Stimulated activated CD8-positive, alpha-beta memory T cell treated with anti-CD3 and anti-CD28 coated beads, Interleukin-4, amount 100 ng/mL, for 4 hours (primary cell): ENCODE results near the gene CYP21A2.
"Not testable (repeated sequence)": the region's sequence is repeated elsewhere in the genome, so short reads cannot be mapped to it uniquely, and the experiment has no call there.

Experiments used
- DNase-seq, 2 donors: peaks; one replicate each; pipeline ENCODE4 v3.0.0-alpha.2; 2020; ENCODE audit warnings: low read depth in 2 of 2, low spot score in 1 of 2

CYP21A2 gene

GRCh38 chr6:32052626-32053025 lies 14.4 kb downstream of the CYP21A2 start:
- DNase-seq = not testable (repeated sequence)

- DNase-seq = not testable (repeated sequence)
These were observed 15.1 kb downstream of the CYP21A2 start for GRCh38 chr6:32053314-32053713.

DNA sequence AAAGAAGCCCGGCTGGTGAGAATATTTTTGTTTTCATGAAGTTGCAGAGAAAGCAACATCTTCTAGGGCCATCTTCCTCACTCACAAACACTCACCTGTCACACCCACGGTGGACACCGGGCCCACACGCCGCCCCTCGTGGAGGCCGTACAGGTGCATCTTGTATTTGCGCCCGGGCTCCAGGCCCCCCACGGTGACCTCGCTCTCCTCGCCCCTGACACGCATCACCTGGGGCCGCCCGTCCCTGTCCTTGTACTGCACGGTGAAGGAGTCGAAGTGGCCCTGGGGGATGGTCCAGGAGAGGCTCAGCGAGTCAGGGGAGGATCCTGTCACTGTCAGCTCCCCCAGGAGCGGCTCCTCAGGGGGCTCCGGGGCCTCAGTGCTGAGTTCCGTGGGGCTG lies 17.5 kb downstream of the CYP21A2 start:
- not testable (repeated sequence) for DNase-seq

GRCh38 chr6:32056254-32056653 lies 18.0 kb downstream of the CYP21A2 start:
- no peak for DNase-seq

DNA sequence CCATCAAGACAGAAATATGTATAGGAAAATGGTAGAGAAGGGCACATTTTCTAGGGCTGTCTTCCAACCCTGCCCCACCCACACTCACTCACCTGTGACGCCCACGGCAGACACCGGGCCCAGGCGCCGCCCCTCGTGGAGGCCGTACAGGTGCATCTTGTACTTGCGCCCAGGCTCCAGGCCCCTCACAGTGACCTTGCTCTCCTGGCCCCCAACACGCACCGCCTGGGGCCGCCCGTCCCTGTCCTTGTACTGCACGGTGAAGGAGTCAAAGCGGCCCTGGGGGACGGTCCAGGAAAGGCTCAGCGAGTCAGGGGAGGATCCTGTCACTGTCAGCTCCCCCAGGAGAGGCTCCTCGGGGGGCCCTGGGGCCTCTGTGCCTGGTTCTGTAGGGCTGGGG lies 19.8 kb downstream of the CYP21A2 start:
- no peak for DNase-seq

DNA sequence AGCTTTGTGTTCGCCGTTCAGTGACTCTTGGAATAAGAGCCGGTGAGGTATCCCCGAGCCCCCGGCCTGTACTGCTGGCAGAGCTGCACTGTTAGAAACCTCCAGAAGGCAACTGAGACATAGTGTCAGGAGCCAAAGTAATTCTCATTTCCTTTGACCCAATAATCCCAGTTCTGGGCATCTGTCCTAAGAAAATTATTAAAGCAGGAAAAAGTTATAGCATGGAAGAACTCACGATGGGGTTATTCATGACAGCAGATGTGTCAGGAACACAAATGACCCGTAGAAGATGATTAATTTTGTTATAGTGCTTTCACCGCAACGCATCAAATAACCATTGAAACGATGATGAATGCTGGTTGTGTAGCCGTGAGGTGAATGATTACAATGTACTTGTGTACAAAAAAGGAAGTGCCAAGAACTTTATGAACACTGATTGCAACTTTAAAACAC lies 20.3 kb downstream of the CYP21A2 start:
- no peak for DNase-seq

DNA sequence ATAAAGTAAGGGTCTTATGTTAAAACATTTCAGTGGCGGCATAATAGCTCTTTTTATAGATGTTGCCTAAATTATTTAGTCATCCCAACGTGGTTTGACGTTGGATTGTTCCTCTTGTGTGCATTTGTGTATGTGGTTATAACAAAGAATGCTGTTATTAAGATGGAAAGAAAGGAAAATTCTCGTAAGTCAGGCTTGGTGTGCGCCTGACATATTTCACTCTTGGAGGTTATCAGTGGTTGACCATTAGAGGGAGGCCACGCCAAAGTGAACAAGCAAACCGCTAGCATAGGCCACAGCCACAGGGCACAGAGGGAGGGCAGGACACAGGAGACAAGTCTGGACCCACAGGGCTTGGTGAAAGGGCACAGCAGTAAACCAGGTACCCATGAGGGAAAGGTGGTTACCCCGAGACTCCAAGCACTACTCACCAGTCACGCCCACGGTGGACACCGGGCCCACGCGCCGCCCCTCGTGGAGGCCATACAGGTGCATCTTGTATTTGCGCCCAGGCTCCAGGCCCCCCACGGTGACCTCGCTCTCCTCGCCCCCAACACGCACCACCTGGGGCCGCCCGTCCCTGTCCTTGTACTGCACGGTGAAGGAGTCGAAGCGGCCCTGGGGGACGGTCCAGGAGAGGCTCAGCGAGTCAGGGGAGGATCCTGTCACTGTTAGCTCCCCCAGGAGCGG lies 22.9 kb downstream of the CYP21A2 start:
- DNase-seq = no peak

GRCh38 chr6:32064706-32065105 lies 26.5 kb downstream of the CYP21A2 start:
- DNase-seq = no peak

DNA sequence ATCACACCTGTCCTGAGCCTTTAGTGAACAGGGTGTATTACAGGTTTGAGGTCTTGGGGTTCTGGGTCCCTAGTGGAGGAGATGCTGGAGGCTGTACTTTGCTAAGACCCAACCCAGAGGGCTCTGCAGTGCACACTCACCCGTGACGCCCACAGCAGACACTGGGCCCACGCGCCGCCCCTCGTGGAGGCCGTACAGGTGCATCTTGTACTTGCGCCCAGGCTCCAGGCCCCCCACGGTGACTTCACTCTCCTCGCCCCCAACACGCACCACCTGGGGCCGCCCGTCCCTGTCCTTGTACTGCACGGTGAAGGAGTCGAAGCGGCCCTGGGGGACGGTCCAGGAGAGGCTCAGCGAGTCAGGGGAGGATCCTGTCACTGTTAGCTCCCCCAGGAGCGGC lies 29.3 kb downstream of the CYP21A2 start:
- not testable (repeated sequence) for DNase-seq

- not testable (repeated sequence) for DNase-seq
These were observed 30.1 kb downstream of the CYP21A2 start for GRCh38 chr6:32068315-32068714.

- no peak for DNase-seq
These were observed 30.7 kb downstream of the CYP21A2 start for GRCh38 chr6:32068867-32069266.

- no peak for DNase-seq
These were observed 31.2 kb downstream of the CYP21A2 start for GRCh38 chr6:32069460-32069859.

DNA sequence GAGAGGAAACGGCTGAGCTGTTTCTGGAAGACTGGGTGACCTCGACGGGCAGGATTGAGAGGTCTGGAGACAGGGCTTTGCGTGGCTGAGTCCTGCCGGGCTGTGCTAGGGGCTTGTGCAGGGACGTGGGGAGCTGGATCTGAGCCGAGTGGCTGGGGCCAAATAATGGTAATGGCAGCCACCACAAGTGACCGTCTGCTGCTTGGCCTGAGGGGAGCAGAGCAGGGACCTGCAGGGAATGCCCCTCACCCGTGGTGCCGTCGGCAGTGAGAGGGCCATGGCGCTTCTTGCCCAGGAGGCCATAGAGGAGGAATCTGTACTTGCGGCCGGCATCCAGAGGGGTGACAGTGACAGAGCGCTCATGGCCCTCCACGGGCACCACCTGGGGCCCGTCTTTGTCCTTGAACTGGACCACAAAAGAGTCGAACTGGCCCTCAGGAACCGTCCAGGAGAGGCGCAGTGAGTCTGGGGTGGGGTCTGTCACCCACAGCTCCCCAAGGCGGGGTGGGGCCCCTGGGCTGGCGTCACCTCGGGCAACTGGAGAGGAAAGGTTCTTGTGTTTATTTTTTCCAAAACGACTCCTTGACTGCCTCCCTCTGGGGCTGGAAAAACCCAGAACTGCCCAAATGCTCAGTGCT lies 31.8 kb downstream of the CYP21A2 start:
- no peak for DNase-seq

GRCh38 chr6:32070814-32071543 lies 32.8 kb downstream of the CYP21A2 start:
- DNase-seq = no peak

GRCh38 chr6:32073101-32073500 lies 34.9 kb downstream of the CYP21A2 start:
- no peak for DNase-seq

DNA sequence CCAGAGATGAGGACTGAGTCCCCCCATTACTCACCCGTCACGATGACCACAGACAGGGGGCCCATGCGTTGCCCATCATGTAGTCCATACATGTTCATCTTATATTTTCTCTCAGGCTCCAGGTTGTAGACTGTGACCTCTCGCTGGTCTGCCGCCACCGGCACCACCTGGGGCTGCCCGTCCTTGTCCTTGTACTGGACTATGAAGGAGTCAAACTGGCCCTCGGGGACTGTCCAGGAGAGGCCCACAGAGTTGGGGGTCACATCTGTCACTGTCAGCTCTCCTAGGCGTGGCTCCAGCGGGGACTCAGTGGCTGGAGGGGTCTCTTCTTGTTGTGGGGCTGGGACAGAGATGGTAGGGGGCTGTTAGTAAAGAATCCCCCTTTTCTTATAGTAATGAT lies 35.4 kb downstream of the CYP21A2 start:
- DNase-seq = no peak

- no peak for DNase-seq
These were observed 36.8 kb downstream of the CYP21A2 start for GRCh38 chr6:32074996-32075532.

- no peak for DNase-seq
These were observed 37.6 kb downstream of the CYP21A2 start for GRCh38 chr6:32075781-32076180.

- DNase-seq = no peak
These were observed 38.1 kb downstream of the CYP21A2 start for GRCh38 chr6:32076321-32076809.

GRCh38 chr6:32079566-32080290 lies 41.5 kb downstream of the CYP21A2 start:
- no peak for DNase-seq
